ENCODE measurements around the gene PSMB7. TPM values are rescaled to one million over a fixed set of nuclear protein-coding genes. Genes with fewer than 3 reads are reported as not detected.

Gene PSMB7
- total and polyA plus RNA-seq, 2 donors (not counting 1 experiment from before 2014, with no cell fraction given) = 206 to 290 TPM

GRCh38 chr9:124366476-124367220, 48.6 kb downstream of the PSMB7 start:
- no peak overlapping the region for H2AFZ ChIP-seq (ENCODE audit: low read length)
- H3K4me1 ChIP-seq (ENCODE audit: control insufficient read depth, extremely low read depth, insufficient read depth, low read length) = peaks cover 2% of the 10 kb centered on the region
- H3K36me3 ChIP-seq (ENCODE audit: control insufficient read depth, insufficient read depth, low read length) = no peaks in the 10 kb centered on the region
- peaks cover 70% of the 10 kb centered on the region for H3K79me2 ChIP-seq (ENCODE audit: control insufficient read depth, insufficient read depth, low read length)
- TF ChIP-seq, protein P1, sequence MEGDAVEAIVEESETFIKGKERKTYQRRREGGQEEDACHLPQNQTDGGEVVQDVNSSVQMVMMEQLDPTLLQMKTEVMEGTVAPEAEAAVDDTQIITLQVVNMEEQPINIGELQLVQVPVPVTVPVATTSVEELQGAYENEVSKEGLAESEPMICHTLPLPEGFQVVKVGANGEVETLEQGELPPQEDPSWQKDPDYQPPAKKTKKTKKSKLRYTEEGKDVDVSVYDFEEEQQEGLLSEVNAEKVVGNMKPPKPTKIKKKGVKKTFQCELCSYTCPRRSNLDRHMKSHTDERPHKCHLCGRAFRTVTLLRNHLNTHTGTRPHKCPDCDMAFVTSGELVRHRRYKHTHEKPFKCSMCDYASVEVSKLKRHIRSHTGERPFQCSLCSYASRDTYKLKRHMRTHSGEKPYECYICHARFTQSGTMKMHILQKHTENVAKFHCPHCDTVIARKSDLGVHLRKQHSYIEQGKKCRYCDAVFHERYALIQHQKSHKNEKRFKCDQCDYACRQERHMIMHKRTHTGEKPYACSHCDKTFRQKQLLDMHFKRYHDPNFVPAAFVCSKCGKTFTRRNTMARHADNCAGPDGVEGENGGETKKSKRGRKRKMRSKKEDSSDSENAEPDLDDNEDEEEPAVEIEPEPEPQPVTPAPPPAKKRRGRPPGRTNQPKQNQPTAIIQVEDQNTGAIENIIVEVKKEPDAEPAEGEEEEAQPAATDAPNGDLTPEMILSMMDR (conservative IDR thresholded peaks at IDR 0.05 in 1 of 2, IDR thresholded peaks at IDR 0.05 in 1 of 2; ENCODE audit: low read depth in 1 of 2, low read length in 2 of 2) = no peak
- TF ChIP-seq EZH2 (IDR thresholded peaks at IDR 0.05; ENCODE audit: low read length, missing control alignments) = no peak
- H3K9me3 ChIP-seq (ENCODE audit: control insufficient read depth, insufficient read depth, low read depth, low read length) = no peaks in the 10 kb centered on the region
- H4K20me1 ChIP-seq (ENCODE audit: control insufficient read depth, extremely low read depth, insufficient read depth, low read length) = no peaks in the 10 kb centered on the region
- H3K27ac ChIP-seq (ENCODE audit: insufficient read depth, low read length) = no peak overlapping the region
- H3K9ac ChIP-seq (ENCODE audit: insufficient read depth, low read length) = no peak overlapping the region
- peak in 1 of 2 donors; percentile 82 for DNase-seq (ENCODE audit: low read depth in 2 of 2)
- H3K27me3 ChIP-seq (ENCODE audit: control insufficient read depth, insufficient read depth, low read length) = no peaks in the 10 kb centered on the region
- no peak overlapping the region for H3K4me3 ChIP-seq (replicated peaks in 1 of 4; ENCODE audit: control extremely low read depth in 1 of 4, insufficient read depth in 1 of 4, low read depth in 3 of 4, low read length in 4 of 4)
- no peak overlapping the region for H3K4me2 ChIP-seq (ENCODE audit: extremely low read depth, insufficient read depth, low read length)

GRCh38 chr9:124365036-124365435, 50.2 kb downstream of the PSMB7 start:
- H4K20me1 ChIP-seq (ENCODE audit: control insufficient read depth, extremely low read depth, insufficient read depth, low read length) = no peaks in the 10 kb centered on the region

GRCh38 chr9:124364141-124364540, 51.1 kb downstream of the PSMB7 start:
- TF ChIP-seq EZH2 (IDR thresholded peaks at IDR 0.05; ENCODE audit: low read length, missing control alignments) = no peak
- TF ChIP-seq, protein P1 (conservative IDR thresholded peaks at IDR 0.05 in 1 of 2, IDR thresholded peaks at IDR 0.05 in 1 of 2; ENCODE audit: low read depth in 1 of 2, low read length in 2 of 2) = no peak
- H4K20me1 ChIP-seq (ENCODE audit: control insufficient read depth, extremely low read depth, insufficient read depth, low read length) = no peaks in the 10 kb centered on the region
- no peak overlapping the region for H3K4me2 ChIP-seq (ENCODE audit: extremely low read depth, insufficient read depth, low read length)

More at GRCh38 chr9:124365036-124365435, 50.2 kb downstream of the PSMB7 start:
- DNase-seq (ENCODE audit: low read depth in 2 of 2) = no peak
- peaks cover 2% of the 10 kb centered on the region for H3K4me1 ChIP-seq (ENCODE audit: control insufficient read depth, extremely low read depth, insufficient read depth, low read length)
- no peak overlapping the region for H2AFZ ChIP-seq (ENCODE audit: low read length)
- TF ChIP-seq EZH2 (IDR thresholded peaks at IDR 0.05; ENCODE audit: low read length, missing control alignments) = no peak
- TF ChIP-seq, protein P1 (conservative IDR thresholded peaks at IDR 0.05 in 1 of 2, IDR thresholded peaks at IDR 0.05 in 1 of 2; ENCODE audit: low read depth in 1 of 2, low read length in 2 of 2) = no peak
- H3K9ac ChIP-seq (ENCODE audit: insufficient read depth, low read length) = no peak overlapping the region
- no peak overlapping the region for H3K27ac ChIP-seq (ENCODE audit: insufficient read depth, low read length)
- no peak overlapping the region for H3K4me2 ChIP-seq (ENCODE audit: extremely low read depth, insufficient read depth, low read length)
- H3K27me3 ChIP-seq (ENCODE audit: control insufficient read depth, insufficient read depth, low read length) = no peaks in the 10 kb centered on the region
- peaks cover 5% of the 10 kb centered on the region for H3K36me3 ChIP-seq (ENCODE audit: control insufficient read depth, insufficient read depth, low read length)
- H3K79me2 ChIP-seq (ENCODE audit: control insufficient read depth, insufficient read depth, low read length) = peaks cover 78% of the 10 kb centered on the region
- no peak overlapping the region for H3K4me3 ChIP-seq (replicated peaks in 1 of 4; ENCODE audit: control extremely low read depth in 1 of 4, insufficient read depth in 1 of 4, low read depth in 3 of 4, low read length in 4 of 4)
- no peaks in the 10 kb centered on the region for H3K9me3 ChIP-seq (ENCODE audit: control insufficient read depth, insufficient read depth, low read depth, low read length)

More at GRCh38 chr9:124364141-124364540, 51.1 kb downstream of the PSMB7 start:
- H3K9me3 ChIP-seq (ENCODE audit: control insufficient read depth, insufficient read depth, low read depth, low read length) = no peaks in the 10 kb centered on the region
- no peak overlapping the region for H2AFZ ChIP-seq (ENCODE audit: low read length)
- no peak overlapping the region for H3K4me3 ChIP-seq (replicated peaks in 1 of 4; ENCODE audit: control extremely low read depth in 1 of 4, insufficient read depth in 1 of 4, low read depth in 3 of 4, low read length in 4 of 4)
- H3K27ac ChIP-seq (ENCODE audit: insufficient read depth, low read length) = no peak overlapping the region
- H3K9ac ChIP-seq (ENCODE audit: insufficient read depth, low read length) = no peak overlapping the region
- DNase-seq (ENCODE audit: low read depth in 2 of 2) = no peak
- H3K79me2 ChIP-seq (ENCODE audit: control insufficient read depth, insufficient read depth, low read length) = peaks cover 77% of the 10 kb centered on the region
- no peaks in the 10 kb centered on the region for H3K27me3 ChIP-seq (ENCODE audit: control insufficient read depth, insufficient read depth, low read length)
- H3K4me1 ChIP-seq (ENCODE audit: control insufficient read depth, extremely low read depth, insufficient read depth, low read length) = peaks cover 2% of the 10 kb centered on the region
- H3K36me3 ChIP-seq (ENCODE audit: control insufficient read depth, insufficient read depth, low read length) = peaks cover 5% of the 10 kb centered on the region
